Gastroesophageal sphincter (tissue), 3 donors: Measurements from ENCODE around the gene ACAP3.

Source experiments
- EP300 ChIP-seq: sonication (generic); formaldehyde crosslinking; IDR thresholded peaks from one replicate; pipeline ENCODE4 v1.6.1; 2017; ENCODE audit warnings: antibody characterized with exemption, mild to moderate bottlenecking
- POLR2A ChIP-seq, 2 donors: fragments of 450-650 bp; IDR thresholded peaks; one replicate each; pipeline ENCODE4 v1.6.1; 2017; ENCODE audit warnings: antibody characterized with exemption in 2 of 2, mild to moderate bottlenecking in 2 of 2, moderate library complexity in 1 of 2
- TF ChIP-seq, protein P1 (sequence below), 4 experiments: fragments of 200-600 bp in 2 of 4; fragments of 450-650 bp in 2 of 4; sonication (generic) in 1 of 4; IDR thresholded peaks; one replicate each; pipeline ENCODE4 v1.5.1; 2017 to 2019; ENCODE audit warnings: antibody characterized with exemption in 4 of 4, mild to moderate bottlenecking in 2 of 4, moderate library complexity in 2 of 4

DNA sequence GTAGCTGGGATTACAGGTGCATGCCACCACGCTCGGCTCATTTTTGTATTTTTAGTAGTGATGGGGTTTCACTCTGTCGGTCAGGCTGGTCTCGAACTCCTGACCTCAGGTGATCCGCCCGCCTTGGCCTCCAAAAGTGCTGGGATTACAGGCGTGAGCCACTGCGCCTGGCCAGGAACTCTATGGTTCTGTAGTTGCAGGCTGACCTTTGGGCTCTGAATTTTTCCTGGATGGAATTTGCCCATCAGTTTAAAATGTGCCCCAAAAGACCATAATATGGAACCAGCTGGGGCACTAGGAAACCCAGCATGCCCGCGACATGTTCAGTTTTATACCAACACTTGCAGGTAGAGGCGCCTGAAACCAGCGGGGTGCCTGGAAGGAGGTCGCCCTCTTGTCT lies 29.1 kb downstream of the ACAP3 start:
- TF ChIP-seq, protein P1, sequence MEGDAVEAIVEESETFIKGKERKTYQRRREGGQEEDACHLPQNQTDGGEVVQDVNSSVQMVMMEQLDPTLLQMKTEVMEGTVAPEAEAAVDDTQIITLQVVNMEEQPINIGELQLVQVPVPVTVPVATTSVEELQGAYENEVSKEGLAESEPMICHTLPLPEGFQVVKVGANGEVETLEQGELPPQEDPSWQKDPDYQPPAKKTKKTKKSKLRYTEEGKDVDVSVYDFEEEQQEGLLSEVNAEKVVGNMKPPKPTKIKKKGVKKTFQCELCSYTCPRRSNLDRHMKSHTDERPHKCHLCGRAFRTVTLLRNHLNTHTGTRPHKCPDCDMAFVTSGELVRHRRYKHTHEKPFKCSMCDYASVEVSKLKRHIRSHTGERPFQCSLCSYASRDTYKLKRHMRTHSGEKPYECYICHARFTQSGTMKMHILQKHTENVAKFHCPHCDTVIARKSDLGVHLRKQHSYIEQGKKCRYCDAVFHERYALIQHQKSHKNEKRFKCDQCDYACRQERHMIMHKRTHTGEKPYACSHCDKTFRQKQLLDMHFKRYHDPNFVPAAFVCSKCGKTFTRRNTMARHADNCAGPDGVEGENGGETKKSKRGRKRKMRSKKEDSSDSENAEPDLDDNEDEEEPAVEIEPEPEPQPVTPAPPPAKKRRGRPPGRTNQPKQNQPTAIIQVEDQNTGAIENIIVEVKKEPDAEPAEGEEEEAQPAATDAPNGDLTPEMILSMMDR (IDR thresholded peaks at IDR 0.05): no peak
- no peak for TF ChIP-seq POLR2A (IDR thresholded peaks at IDR 0.05)
- TF ChIP-seq EP300: no peak
